ENCODE measurements around the gene CCDC12.

DNA sequence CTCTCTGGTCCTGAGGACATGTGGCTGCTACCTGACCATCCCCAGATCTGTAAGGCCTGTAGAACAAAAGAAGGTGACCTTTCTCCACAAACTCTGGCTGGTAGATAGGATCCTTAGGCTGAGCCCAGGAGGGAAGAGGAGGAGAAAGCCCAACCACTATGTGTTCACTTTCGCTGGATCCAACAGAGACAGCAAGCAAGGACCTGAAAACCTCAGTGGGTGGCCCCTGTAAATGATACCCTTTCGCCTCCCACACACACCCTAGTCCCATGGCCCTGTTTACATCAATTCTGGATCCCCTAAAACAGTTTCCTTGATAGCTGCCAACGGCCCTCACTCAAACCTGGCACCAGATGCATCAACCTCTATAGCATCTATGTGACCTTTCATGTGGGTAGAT is 22.4 kb downstream of the CCDC12 start:
- TF ChIP-seq CTCF (conservative IDR thresholded peaks at IDR 0.05; ENCODE audit: low read depth, low read length) (no peak), EZH2phosphoT487 (IDR thresholded peaks at IDR 0.05; ENCODE audit: borderline replicate concordance, low read length) (no peak)
